Smooth muscle cell (in vitro differentiated cells): ENCODE measurements around the gene ALB. TPM values are rescaled to one million over a fixed set of nuclear protein-coding genes. Genes with fewer than 3 reads are reported as not detected.
"Not testable (repeated sequence)": the region's sequence is repeated elsewhere in the genome, so short reads cannot be mapped to it uniquely, and the experiment has no call there.

Experiments used
- DNase-seq: peaks from one replicate; lab custom pipeline; 2025; ENCODE audit not compliant: unreplicated experiment; lab: John Stamatoyannopoulos, UW
- H2AFZ ChIP-seq: fragments of 200-600 bp; sonication (generic); 2 replicates; pipeline ENCODE4 v1.6.0; 2016; ENCODE audit warnings: antibody characterized with exemption, low read depth, mild to moderate bottlenecking
- H3F3A ChIP-seq: fragments of 200-600 bp; sonication (generic); 2 replicates; pipeline ENCODE4 v1.6.0; 2017; ENCODE audit warnings: antibody characterized with exemption, low read depth
- H3K27ac ChIP-seq: fragments of 200-600 bp; sonication (generic); 2 replicates; pipeline ENCODE4 v1.5.1; 2016; ENCODE audit warnings: low read depth, mild to moderate bottlenecking
- H3K27me3 ChIP-seq: fragments of 200-600 bp; sonication (generic); 2 replicates; pipeline ENCODE4 v1.6.1; 2016; ENCODE audit warnings: low read depth, mild to moderate bottlenecking
- H3K36me3 ChIP-seq: fragments of 200-600 bp; sonication (generic); 2 replicates; pipeline ENCODE4 v1.5.1; 2016; ENCODE audit warnings: low read depth
- H3K4me1 ChIP-seq: fragments of 200-600 bp; sonication (generic); 2 replicates; pipeline ENCODE4 v1.5.1; 2016; ENCODE audit warnings: low read depth
- H3K4me2 ChIP-seq: fragments of 200-600 bp; sonication (generic); 2 replicates; pipeline ENCODE4 v1.6.0; 2016; ENCODE audit warnings: mild to moderate bottlenecking
- H3K4me3 ChIP-seq: fragments of 200-600 bp; sonication (generic); 2 replicates; pipeline ENCODE4 v1.5.1; 2016; ENCODE audit warnings: mild to moderate bottlenecking
- H3K79me2 ChIP-seq: fragments of 200-600 bp; sonication (generic); 2 replicates; pipeline ENCODE4 v1.6.0; 2016; ENCODE audit warnings: low read depth, mild to moderate bottlenecking
- H3K9ac ChIP-seq: fragments of 200-600 bp; sonication (generic); 2 replicates; pipeline ENCODE4 v1.6.0; 2016; ENCODE audit warnings: low read depth
- H3K9me3 ChIP-seq: fragments of 200-600 bp; sonication (generic); replicated peaks from 2 replicates; pipeline ENCODE4 v1.5.1; 2016; ENCODE audit warnings: low read depth
- H4K20me1 ChIP-seq: fragments of 200-600 bp; sonication (generic); 2 replicates; pipeline ENCODE4 v1.6.0; 2016; ENCODE audit warnings: low read depth
- WGBS: methylation state at CpG from one replicate; pipeline ENCODE4 v1.1.7; 2016; ENCODE audit warnings: low lambda C conversion rate; 5-methylcytosine and 5-hydroxymethylcytosine counted together
- polyA plus RNA-seq: library from polyadenylated mRNA; unstranded; fragments of >200 nt; fragmentation: Nextera tagmentation; extraction: Ambion mirVana; gene quantifications from 2 replicates; pipeline ENCODE4 v1.2.1, GENCODE V29; 2016
- total RNA-seq: library from RNA; depleted of rRNA; stranded (reverse); fragments of >200 nt; gene quantifications from 2 replicates; pipeline ENCODE4 v1.2.3, GENCODE V29; 2014
- TF ChIP-seq, protein P1 (sequence below): fragments of 200-600 bp; sonication (generic); IDR thresholded peaks from 2 replicates; pipeline ENCODE4 v1.5.1; 2017; ENCODE audit warnings: borderline replicate concordance, mild to moderate bottlenecking, antibody characterized with exemption; ENCODE audit not compliant: insufficient read depth, poor library complexity, severe bottlenecking

Gene ALB
- total and polyA plus RNA-seq, 2 experiments from 2014 or later = 0.85 to 4.8 TPM

DNA sequence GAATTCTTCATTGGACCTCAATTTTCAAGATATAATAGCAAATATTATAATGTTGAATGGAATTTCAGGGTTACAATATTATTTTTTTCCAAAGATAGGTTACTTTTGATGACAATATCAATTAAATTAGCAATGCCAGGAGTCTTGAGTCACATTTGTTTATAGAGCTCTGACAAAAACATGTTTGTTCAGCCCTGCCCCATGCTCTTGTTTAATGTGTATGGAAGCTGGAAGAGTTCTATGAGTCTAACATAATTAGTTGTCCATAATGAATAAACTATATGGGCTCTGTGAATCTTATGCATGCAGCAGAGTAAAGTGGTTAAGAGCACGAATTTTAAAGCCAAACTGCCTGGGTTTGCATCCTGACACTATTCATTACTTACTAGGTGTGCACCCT, 22.9 kb upstream of the ALB start:
- DNase-seq = no peak
- no peak overlapping the region for H3K4me2 ChIP-seq
- 63% methylated on average over 1 of the region's 1 CpG for WGBS
- no peak overlapping the region for H3K4me3 ChIP-seq
- H2AFZ ChIP-seq = no peak overlapping the region
- no peaks in the 10 kb centered on the region for H3K79me2 ChIP-seq
- no peaks in the 10 kb centered on the region for H3K9me3 ChIP-seq
- H3K27ac ChIP-seq = no peak overlapping the region
- H4K20me1 ChIP-seq = no peaks in the 10 kb centered on the region
- no peaks in the 10 kb centered on the region for H3K4me1 ChIP-seq
- TF ChIP-seq, protein P1, sequence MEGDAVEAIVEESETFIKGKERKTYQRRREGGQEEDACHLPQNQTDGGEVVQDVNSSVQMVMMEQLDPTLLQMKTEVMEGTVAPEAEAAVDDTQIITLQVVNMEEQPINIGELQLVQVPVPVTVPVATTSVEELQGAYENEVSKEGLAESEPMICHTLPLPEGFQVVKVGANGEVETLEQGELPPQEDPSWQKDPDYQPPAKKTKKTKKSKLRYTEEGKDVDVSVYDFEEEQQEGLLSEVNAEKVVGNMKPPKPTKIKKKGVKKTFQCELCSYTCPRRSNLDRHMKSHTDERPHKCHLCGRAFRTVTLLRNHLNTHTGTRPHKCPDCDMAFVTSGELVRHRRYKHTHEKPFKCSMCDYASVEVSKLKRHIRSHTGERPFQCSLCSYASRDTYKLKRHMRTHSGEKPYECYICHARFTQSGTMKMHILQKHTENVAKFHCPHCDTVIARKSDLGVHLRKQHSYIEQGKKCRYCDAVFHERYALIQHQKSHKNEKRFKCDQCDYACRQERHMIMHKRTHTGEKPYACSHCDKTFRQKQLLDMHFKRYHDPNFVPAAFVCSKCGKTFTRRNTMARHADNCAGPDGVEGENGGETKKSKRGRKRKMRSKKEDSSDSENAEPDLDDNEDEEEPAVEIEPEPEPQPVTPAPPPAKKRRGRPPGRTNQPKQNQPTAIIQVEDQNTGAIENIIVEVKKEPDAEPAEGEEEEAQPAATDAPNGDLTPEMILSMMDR = no peak
- no peaks in the 10 kb centered on the region for H3K36me3 ChIP-seq
- H3K9ac ChIP-seq = no peak overlapping the region
- H3F3A ChIP-seq = no peaks in the 10 kb centered on the region
- H3K27me3 ChIP-seq = no peaks in the 10 kb centered on the region

DNA sequence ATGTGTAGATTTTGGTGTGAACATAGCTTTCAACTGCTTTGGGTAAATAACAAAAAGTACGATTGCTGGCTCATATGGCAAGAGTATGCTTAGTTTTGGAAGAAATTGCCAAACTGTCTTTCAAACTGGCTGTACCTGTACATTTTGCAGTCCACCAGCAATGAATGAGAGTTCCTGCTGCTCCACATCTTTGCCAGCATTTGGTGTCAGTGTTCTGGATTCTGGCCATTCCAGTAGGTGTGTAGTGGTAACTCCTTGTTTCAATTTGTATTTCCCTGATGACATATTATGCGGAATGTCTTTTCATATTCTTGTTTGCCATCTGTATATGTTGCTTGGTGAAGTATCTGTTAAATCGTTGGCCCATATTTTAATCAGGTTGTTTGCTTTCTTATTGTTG, 20.6 kb upstream of the ALB start:
- H3K4me2 ChIP-seq = no peak overlapping the region

DNA sequence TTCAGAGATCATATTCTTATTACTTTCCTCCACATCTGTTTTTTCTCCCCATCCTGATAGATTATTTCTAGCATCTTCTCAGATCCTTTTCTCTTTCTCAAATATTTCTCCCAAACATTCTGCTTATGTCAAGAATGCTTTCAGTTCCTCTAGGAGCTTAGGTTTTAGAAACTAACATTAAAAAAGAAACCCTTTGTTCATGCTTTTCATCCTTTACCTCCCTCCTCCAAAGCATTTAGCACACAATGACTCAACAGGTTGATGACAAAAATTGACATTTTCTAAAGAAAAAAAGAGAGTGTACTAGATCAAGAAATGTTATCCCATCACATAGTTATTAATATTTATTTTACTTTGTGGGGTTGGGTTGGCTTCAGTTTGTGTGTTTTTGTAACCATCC, 16.5 kb upstream of the ALB start:
- H2AFZ ChIP-seq = no peak overlapping the region
- H3K27ac ChIP-seq = no peak overlapping the region
- H3F3A ChIP-seq = no peaks in the 10 kb centered on the region
- DNase-seq = no peak
- H3K4me3 ChIP-seq = no peak overlapping the region
- H3K79me2 ChIP-seq = no peaks in the 10 kb centered on the region
- H3K4me1 ChIP-seq = no peaks in the 10 kb centered on the region
- no peaks in the 10 kb centered on the region for H3K36me3 ChIP-seq
- TF ChIP-seq, protein P1 = no peak
- H4K20me1 ChIP-seq = no peaks in the 10 kb centered on the region
- H3K4me2 ChIP-seq = no peak overlapping the region
- no peaks in the 10 kb centered on the region for H3K27me3 ChIP-seq
- H3K9me3 ChIP-seq = no peaks in the 10 kb centered on the region
- H3K9ac ChIP-seq = no peak overlapping the region

More for the DNA sequence above, 20.6 kb upstream of the ALB start:
- TF ChIP-seq, protein P1 = no peak
- 87% methylated on average over 3 of the region's 3 CpGs for WGBS
- H3K4me1 ChIP-seq = no peaks in the 10 kb centered on the region
- H3F3A ChIP-seq = no peaks in the 10 kb centered on the region
- H3K27ac ChIP-seq = no peak overlapping the region
- no peaks in the 10 kb centered on the region for H3K79me2 ChIP-seq
- no peaks in the 10 kb centered on the region for H3K9me3 ChIP-seq
- DNase-seq = no peak
- no peaks in the 10 kb centered on the region for H3K36me3 ChIP-seq
- H4K20me1 ChIP-seq = no peaks in the 10 kb centered on the region
- H3K4me3 ChIP-seq = no peak overlapping the region
- no peaks in the 10 kb centered on the region for H3K27me3 ChIP-seq
- no peak overlapping the region for H2AFZ ChIP-seq
- no peak overlapping the region for H3K9ac ChIP-seq

DNA sequence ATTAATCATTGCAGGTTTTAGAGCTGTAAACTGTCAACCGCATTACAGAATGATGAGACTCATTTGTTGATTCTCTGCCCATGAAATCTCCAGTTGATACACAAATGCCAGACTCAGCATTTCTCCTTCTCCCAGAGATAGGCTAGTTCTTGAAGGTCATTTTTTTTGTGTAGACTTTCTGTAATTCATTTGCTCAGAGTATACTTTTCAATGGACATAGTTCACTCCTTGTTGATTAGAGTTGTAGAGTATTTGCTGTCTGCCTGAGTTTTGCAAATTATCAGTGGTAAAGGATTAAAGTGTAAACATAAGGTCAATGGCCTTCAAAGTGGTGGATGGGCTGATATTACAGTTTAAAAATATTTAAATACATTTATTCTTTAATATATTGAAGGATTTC, 15.2 kb upstream of the ALB start:
- Histone ChIP-seq H3K4me1 (no peaks in the 10 kb centered on the region), H3K9ac (no peak overlapping the region), H3K4me3 (no peak overlapping the region), H3K36me3 (no peaks in the 10 kb centered on the region), H2AFZ (no peak overlapping the region), H3K27me3 (no peaks in the 10 kb centered on the region), H3K27ac (no peak overlapping the region), H3F3A (no peaks in the 10 kb centered on the region), H3K9me3 (no peaks in the 10 kb centered on the region), H4K20me1 (no peaks in the 10 kb centered on the region), H3K79me2 (no peaks in the 10 kb centered on the region), H3K4me2 (no peak overlapping the region)
- WGBS = 87% methylated on average over 1 of the region's 1 CpG
- no peak for DNase-seq
- TF ChIP-seq, protein P1 = no peak

DNA sequence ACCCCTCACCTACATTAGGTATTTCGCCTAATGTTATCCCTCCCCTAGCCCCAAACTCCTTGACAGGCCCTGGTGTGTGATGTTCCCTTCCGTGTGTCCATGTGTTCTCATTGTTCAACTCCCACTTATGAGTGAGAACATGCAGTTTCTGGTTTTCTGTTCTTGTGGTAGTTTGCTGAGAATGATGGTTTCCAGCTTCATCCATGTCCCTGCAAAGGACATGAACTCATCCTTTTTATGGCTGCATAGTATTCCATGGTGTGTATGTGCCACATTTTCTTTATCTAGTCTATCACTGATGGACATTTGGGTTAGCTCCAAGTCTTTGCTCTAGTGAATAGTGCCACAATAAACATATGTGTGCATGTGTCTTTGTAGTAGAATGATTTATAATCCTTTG, 14.4 kb upstream of the ALB start:
- H3K27ac ChIP-seq = not testable (repeated sequence)

More for the DNA sequence above, 14.4 kb upstream of the ALB start:
- WGBS = 90% methylated on average over 2 of the region's 2 CpGs
- not testable (repeated sequence) for H3K4me2 ChIP-seq, H3K9ac ChIP-seq, H3K4me3 ChIP-seq, H3K27me3 ChIP-seq, H4K20me1 ChIP-seq, H3K79me2 ChIP-seq, DNase-seq, H3F3A ChIP-seq, H3K4me1 ChIP-seq, H2AFZ ChIP-seq, H3K36me3 ChIP-seq, H3K9me3 ChIP-seq
